Right atrium auricular region (tissue), 2 donors: ENCODE measurements around the gene ATG7. TPM values are rescaled to one million over a fixed set of nuclear protein-coding genes. Genes with fewer than 3 reads are reported as not detected.

Source experiments
- DNase-seq: peaks from one replicate; pipeline ENCODE4 v3.0.0-alpha.2; 2019; ENCODE audit warnings: low spot score
- H3K27ac ChIP-seq, 2 donors: fragments of 200-600 bp; sonication (generic); 1 replicate in 1 of 2; 2 replicates in 1 of 2; pipeline ENCODE4 v1.5.1; 2016 to 2019
- H3K27me3 ChIP-seq, 2 donors: fragments of 200-600 bp; sonication (generic); one replicate each; pipeline versions ENCODE4 v1.5.1 to v1.6.0; 2017 to 2019
- H3K36me3 ChIP-seq: fragments of 200-600 bp; sonication (generic); one replicate; pipeline ENCODE4 v1.5.1; 2016
- H3K4me1 ChIP-seq, 2 donors: fragments of 200-600 bp; sonication (generic); one replicate each; pipeline versions ENCODE4 v1.5.1 to v1.6.0; 2017 to 2019
- H3K4me3 ChIP-seq, 2 donors: fragments of 200-600 bp; sonication (generic); 1 replicate in 1 of 2; 2 replicates in 1 of 2; pipeline ENCODE4 v1.5.1; 2017 to 2019; ENCODE audit warnings: mild to moderate bottlenecking in 1 of 2, moderate library complexity in 1 of 2
- H3K9me3 ChIP-seq, 2 donors: fragments of 200-600 bp; sonication (generic); one replicate each; pipeline ENCODE4 v1.5.1; 2019
- total RNA-seq, 2 donors: library from RNA; depleted of rRNA; stranded (reverse); fragments of >200 nt; gene quantifications; one replicate each; pipeline ENCODE4 v1.1.0, GENCODE V29; 2016
- TF ChIP-seq, protein P1 (sequence below), 2 donors: fragments of 200-600 bp; sonication (generic); IDR thresholded peaks; one replicate each; pipeline ENCODE4 v1.5.1; 2019; ENCODE audit warnings: antibody characterized with exemption in 2 of 2

Gene ATG7
- total RNA-seq, 2 donors from 2014 or later, result 15.2 to 23.8 TPM

DNA sequence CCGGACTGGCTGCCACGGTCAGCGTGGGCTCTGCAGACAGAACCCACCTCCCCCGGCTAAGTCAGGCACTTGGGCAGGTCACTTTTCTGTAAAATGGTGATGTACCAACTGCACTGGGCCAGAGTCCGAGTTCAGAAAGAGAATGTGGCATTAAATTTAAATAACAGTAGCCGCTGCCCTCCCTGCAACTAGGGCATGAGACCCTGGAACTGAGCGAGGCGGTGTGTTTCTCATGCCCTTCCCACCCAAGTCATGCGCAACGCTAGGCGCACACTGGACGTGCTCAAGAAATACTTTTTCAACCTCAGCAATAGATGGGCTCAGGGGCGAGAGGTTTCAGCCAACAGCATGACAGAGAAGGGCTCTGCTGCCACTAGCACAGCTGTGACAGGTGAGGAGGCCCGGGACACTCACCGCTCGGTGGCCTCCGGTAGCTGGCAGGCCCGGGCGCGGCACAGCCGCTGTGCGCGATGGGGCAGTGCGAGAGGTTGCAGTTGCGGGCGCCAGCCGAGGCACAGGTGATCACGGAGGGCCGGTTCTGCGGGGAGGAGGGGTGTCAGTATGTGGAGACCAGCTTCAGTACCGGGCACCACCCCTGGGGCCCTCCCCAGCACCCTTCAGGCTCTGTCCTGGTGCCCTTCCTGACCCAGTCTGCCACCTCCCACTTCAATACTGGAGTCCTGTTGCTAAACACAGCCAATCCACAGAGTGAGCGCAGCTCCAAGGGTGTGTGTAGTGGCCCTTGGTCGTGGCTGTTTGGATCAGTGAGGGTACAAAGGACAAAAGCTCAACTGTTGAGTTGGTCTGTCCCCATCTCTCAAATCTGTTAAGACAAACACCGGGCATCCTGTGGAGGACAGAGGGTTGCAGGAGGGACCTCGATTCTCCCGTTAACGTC, 287.0 kb downstream of the ATG7 start:
- DNase-seq, result no peak
- Histone ChIP-seq H3K4me3 (no peak overlapping the region), H3K9me3 (no peaks in the 10 kb centered on the region), H3K27ac (peak overlapping the region; percentile 57 to 62), H3K27me3 (no peaks in the 10 kb centered on the region), H3K36me3 (peaks cover 44% of the 10 kb centered on the region), H3K4me1 (peaks cover 0 to 91% of the 10 kb centered on the region in 2 donors)
- TF ChIP-seq, protein P1, sequence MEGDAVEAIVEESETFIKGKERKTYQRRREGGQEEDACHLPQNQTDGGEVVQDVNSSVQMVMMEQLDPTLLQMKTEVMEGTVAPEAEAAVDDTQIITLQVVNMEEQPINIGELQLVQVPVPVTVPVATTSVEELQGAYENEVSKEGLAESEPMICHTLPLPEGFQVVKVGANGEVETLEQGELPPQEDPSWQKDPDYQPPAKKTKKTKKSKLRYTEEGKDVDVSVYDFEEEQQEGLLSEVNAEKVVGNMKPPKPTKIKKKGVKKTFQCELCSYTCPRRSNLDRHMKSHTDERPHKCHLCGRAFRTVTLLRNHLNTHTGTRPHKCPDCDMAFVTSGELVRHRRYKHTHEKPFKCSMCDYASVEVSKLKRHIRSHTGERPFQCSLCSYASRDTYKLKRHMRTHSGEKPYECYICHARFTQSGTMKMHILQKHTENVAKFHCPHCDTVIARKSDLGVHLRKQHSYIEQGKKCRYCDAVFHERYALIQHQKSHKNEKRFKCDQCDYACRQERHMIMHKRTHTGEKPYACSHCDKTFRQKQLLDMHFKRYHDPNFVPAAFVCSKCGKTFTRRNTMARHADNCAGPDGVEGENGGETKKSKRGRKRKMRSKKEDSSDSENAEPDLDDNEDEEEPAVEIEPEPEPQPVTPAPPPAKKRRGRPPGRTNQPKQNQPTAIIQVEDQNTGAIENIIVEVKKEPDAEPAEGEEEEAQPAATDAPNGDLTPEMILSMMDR (IDR thresholded peaks at IDR 0.05), result no peak

DNA sequence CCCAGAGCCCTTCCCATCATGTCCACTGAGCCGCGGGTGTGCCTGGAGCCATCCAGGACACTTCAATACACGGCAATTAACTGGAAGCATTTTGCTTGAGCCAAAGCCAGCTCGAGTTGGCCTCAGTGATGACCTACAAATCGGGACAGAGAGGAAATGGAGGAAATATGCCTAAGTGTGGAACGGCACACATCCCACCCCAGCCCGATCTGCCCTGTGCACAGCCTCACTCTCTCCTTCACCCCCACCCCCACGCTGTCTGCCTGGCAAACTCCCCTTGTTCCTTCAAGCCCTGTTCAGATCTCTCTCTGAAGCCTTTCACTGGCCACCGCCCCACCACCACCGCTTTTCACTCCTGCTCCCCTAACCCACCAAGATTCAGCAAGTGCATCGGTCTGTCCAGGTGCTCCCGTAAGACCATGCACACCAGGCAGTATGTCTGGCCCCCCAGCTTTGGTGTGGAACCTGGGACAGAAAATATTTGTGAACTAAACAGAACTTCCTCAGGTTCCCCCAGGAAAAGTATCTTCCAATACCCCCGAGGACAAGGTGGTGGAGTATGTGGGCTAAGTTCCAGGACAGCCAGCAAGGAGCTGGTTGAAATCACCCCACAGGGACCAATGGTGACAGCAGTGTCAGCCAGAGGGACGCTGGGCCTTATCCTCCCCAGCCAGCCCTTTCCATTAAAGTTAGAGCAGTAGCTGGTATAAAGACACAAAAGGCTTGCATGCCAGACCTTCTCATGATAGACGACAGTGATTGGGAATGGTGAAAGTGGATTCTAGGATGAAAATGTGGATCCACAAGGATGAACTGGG, 287.8 kb downstream of the ATG7 start:
- TF ChIP-seq, protein P1 (IDR thresholded peaks at IDR 0.05), result no peak
- H3K4me3 ChIP-seq, result no peak overlapping the region
- DNase-seq, result no peak
- no peaks in the 10 kb centered on the region for H3K9me3 ChIP-seq
- peaks cover 0 to 90% of the 10 kb centered on the region in 2 donors for H3K4me1 ChIP-seq
- peak overlapping the region; percentile 57 to 62 for H3K27ac ChIP-seq
- H3K27me3 ChIP-seq, result no peaks in the 10 kb centered on the region
- peaks cover 50% of the 10 kb centered on the region for H3K36me3 ChIP-seq

DNA sequence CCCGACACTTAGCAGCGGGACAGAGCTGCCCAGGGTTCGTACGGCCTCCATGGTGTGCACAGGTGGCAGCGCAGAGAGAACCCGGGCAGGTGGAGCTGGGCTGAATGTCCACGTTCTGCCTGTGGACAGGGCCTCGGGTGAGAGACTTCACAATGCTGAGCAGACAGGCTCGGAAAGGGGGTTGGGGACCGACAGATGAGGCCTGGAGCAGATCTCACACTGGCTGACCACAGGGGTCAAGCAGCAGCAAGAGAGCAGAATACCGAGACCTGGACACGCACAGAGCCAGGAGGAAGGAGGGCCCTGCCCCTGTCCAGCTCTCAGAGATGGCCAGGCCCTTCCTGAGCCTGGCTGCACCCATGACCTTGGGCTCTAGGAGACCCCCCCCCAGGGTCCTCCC, 288.5 kb downstream of the ATG7 start:
- H3K27me3 ChIP-seq, result no peaks in the 10 kb centered on the region
- no peak overlapping the region for H3K4me3 ChIP-seq
- peaks cover 46% of the 10 kb centered on the region for H3K36me3 ChIP-seq
- TF ChIP-seq, protein P1 (IDR thresholded peaks at IDR 0.05), result no peak
- DNase-seq, result no peak
- peak overlapping the region; percentile 57 to 62 for H3K27ac ChIP-seq
- no peaks in the 10 kb centered on the region for H3K9me3 ChIP-seq
- H3K4me1 ChIP-seq, result peaks cover 0 to 89% of the 10 kb centered on the region in 2 donors

DNA sequence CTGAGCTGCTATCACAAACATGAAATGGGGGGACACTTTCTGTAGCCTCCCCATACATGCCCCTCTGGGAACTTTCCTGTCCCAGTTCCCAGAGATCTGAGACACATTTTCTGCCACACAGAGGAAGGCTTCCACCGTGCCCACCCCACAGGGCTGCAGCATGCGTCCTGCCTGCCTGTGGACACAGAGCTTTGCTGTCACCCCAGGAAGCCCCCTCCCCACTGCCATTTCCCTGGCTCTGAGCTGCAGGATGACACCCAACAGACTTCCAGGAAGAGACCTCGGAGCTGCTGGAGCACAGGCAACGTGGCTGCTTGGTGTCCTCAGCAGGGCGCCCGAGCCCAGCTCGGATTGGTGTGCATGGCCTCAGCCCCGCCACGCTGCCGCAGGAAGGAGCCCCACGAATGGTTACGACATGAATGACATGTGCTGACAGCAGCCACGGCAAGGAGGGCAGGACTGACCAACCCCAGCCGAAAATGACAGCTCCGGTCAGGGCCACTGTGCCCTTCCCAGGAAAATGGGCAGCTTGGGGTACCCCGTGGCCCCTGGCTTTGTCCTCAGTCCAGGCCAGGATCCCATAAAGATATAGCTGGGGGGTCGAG, 290.2 kb downstream of the ATG7 start:
- DNase-seq, result no peak
- Histone ChIP-seq H3K27ac (peak overlapping the region; percentile 57 to 62), H3K27me3 (no peaks in the 10 kb centered on the region), H3K9me3 (no peaks in the 10 kb centered on the region), H3K4me3 (no peak overlapping the region), H3K36me3 (peaks cover 47% of the 10 kb centered on the region), H3K4me1 (peaks cover 0 to 79% of the 10 kb centered on the region in 2 donors)
- TF ChIP-seq, protein P1 (IDR thresholded peaks at IDR 0.05), result no peak

DNA sequence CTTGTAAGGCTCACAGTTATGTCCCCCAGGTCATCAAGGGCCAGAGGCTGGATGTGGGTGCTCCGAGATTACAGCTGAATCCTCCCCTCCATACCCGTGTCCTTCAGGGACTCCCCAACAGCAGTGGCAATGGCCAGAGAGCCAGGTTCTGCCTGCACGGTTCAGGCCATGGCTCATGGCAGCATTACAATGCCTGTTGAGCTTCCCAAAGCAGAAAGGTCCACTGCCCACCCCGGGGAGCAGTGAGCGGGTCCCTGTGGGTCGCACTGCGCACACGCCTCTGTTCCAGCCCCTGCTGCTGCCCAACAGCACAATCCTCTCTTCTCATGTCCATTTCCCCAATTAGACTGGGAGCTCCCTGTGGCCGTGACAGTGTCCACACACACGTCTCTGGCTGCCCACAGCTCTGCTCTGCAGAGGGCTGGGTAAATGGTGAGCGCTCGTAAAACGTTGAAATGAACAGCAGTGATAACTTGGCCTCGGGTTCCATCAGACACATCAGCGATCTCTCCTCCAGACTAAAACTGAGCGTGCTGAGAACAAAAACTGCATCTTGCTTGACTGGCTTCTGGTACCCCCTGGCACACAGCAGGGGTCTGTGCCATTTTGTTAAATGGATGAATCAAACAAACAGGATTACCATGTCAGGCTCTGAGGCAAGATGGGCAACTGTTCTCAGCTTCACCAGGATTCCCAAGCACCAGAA, 291.1 kb downstream of the ATG7 start:
- H3K4me3 ChIP-seq, result no peak overlapping the region
- H3K27me3 ChIP-seq, result no peaks in the 10 kb centered on the region
- TF ChIP-seq, protein P1 (IDR thresholded peaks at IDR 0.05), result no peak
- no peaks in the 10 kb centered on the region for H3K9me3 ChIP-seq
- peak overlapping the region; percentile 57 to 62 for H3K27ac ChIP-seq
- DNase-seq, result no peak
- peaks cover 0 to 79% of the 10 kb centered on the region in 2 donors for H3K4me1 ChIP-seq
- peaks cover 41% of the 10 kb centered on the region for H3K36me3 ChIP-seq
